ENCODE data around the gene HDC.

DNA sequence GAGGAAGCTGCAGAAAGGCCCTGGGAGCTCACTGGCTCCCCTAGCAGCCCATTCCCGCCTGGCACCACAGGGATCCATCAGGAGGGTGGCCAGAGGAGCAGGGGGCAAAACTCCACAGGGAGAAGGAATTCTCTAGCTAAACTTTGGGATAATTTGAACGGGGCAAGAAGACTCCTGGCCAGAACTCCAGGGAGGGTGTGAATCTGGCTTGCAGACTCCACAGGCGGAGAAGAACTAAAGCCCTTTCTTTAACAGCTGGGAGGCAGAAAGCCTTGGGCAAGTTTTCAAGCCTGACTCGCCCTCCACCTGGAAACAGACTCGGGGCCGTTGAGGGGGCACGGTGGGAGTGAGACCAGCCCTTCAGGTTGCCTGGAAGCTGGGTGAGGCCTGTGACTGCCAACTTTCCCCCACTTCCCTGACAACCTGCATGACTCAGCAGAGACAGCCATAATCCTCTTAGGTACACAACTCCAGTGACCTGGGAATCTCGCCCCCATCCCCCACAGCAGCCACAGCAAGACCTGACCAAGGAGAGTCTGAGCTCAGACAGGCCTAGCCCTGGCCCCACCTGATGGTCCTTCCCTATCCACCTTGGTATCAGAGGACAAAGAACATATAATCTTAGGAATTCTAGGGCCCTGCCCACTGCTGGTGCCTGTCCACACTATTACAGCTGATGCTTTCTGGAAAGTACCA, 54.9 kb downstream of the HDC start:
- TF ChIP-seq CTCF (IDR thresholded peaks at IDR 0.05; ENCODE audit: low read depth, low read length) (no peak), POLR2A (IDR thresholded peaks at IDR 0.05; ENCODE audit: extremely low read depth, insufficient read length) (no peak)
